ENCODE results near the gene FGF18.

Gene FGF18

GRCh38 chr5:171470420-171470819 is 51.0 kb downstream of the FGF18 start:
- DNase-seq (ENCODE audit: low spot score): no peak

GRCh38 chr5:171474230-171474813 is 54.9 kb downstream of the FGF18 start:
- no peak for DNase-seq (ENCODE audit: low spot score)

GRCh38 chr5:171475596-171475995 is 56.1 kb downstream of the FGF18 start:
- DNase-seq (ENCODE audit: low spot score): no peak

- no peak for DNase-seq (ENCODE audit: low spot score)
Observed at GRCh38 chr5:171476701-171477100, 57.3 kb downstream of the FGF18 start.

DNA sequence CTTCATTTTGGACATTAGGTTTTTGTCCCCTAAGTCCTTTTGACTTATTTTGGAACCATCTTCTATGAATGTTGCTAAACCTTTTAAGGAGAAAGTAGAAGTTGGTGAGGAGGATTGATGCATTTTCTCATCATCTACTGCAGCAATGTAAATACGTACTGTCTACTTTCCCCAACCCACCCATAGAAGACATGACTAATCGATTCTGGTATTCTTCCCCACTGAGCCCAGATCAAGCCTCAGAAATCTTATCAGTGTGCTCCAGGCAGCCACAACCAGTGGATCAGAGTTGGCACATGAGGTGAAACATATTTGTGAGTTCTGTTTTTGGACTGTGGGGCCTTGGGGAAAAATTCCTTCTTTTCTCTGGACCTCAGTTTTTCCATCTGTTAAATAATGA is 57.7 kb downstream of the FGF18 start:
- DNase-seq (ENCODE audit: low spot score): no peak

- no peak for DNase-seq (ENCODE audit: low spot score)
Observed at GRCh38 chr5:171477666-171478065, 58.2 kb downstream of the FGF18 start.

GRCh38 chr5:171478946-171479775 is 59.7 kb downstream of the FGF18 start:
- DNase-seq (ENCODE audit: low spot score): no peak

GRCh38 chr5:171479776-171480125 is 60.3 kb downstream of the FGF18 start:
- DNase-seq (ENCODE audit: low spot score): no peak

DNA sequence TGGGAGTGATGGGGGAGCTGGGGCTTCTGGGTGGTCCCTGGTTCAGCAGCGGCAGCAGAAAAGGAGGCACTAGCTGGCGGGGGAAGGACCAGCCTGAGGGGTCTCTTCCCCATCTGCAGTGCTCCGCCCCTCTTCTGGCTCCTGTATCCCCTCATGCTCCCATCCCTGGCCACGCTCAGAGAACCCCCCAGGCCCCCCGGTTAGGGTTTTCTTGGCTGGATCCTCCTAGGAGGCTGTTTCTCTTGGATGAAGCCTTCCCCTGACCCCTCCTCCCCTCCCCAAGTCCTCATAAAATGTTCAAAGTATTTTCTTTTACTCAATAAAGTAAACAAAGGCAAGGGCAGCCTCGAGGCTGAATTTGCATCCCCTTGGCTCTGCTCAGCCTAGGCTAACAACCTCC is 60.8 kb downstream of the FGF18 start:
- no peak for DNase-seq (ENCODE audit: low spot score)

DNA sequence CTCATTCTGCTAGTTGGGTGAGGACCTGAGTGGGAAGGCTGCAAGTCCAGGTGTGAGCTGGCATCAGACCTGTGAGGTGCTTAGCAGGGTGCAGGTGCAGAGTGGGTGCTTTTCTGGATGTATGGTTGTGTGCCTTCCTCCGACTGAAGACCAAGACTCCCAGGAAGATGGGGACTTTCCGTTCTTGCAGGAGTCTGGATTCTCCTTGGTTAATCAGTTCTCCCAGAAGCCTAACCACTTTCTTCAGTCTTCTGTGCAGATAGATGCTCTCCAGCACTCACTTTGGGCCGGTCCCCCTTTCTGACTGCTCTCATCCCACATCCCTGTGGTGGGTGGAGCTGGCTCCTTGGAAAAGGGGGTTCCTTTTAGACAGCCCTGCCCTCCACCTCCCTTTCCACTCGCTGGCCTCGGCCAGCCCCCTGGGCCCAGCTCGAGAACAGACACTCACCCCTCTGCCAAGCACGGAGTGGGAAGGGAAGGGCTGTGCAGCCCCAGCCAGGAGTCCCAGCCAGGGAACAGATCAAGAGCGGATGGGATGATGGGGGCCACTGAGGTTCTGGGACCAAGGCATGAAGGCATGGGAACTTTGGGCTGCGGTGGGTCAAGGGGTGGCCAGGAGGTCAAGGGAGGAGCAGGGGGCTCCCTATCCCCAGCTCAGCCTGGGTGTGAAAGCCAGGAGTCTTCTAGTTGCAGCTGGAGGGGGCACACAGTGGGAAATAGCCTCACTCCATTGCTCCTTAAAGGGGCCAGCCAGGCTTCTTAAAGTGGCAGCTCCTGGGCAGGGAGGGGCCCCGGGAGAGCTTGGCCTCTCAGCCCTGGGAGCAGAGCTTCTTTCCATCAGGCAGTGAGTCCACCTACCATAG is 62.4 kb downstream of the FGF18 start:
- DNase-seq (ENCODE audit: low spot score): no peak

DNA sequence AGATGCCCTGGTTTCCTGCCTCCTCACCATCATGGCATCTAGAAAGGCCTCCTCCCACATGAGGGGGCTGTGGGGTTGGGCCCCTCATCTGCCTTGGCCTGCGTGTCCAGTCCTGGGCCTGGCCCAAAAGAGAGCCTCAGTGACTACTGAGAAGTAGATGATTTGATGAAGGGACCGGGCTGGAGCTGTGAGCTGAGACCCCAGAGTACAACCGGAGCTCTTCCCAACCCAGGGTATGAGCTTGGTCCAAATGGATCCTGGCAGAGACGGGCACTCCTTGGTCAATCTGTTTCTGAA is 62.9 kb downstream of the FGF18 start:
- no peak for DNase-seq (ENCODE audit: low spot score)

DNA sequence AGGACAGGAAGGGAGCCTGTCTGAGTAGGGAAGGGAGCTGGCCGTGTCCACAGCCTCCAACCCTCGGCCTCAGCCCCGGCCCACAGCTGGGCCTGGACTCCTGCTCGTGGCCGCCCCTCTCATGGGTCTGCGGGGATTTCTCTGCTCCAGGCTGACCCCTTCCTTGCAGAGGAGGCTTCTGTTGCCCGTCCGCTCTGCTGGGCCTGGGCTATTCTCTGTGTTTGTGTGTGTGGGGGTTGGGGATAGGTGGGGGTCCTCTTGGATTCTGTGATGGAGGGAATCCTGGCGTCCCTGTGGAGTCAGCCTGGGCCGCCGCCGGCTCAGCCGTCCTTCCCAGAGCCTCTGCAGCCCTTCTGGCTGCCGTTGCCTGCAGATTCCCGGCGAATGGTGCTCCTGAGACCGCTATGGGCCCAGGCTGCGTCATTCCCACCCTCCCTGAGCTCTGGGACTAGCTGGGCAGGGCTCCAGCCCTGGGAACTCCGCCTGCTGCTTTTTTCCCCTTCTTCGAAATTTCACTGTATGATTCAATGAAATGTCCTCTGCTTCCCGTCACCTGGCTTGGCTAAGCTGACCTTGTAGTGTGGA is 64.2 kb downstream of the FGF18 start:
- DNase-seq (ENCODE audit: low spot score): no peak

GRCh38 chr5:171484460-171484899 is 65.0 kb downstream of the FGF18 start:
- DNase-seq (ENCODE audit: low spot score): no peak

DNA sequence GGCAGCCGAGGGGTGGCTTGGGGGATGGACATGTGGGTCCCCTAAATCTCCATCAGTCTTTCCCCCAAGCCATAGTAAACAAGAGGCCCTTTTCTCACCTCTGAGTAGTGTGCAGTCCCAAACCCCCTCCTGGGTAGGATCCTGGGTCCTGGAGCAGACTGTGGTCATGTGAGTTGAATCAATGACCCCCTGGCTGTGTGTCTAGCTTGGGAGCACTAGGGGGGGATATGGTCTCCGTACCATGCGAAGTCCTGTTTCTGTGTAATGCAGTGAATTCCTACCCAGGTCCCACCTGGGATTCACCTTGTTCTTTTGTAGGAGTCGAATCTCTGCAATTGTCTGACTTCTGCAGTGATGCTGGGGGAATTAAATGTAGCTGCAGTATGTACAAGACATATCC is 66.2 kb downstream of the FGF18 start:
- DNase-seq (ENCODE audit: low spot score): no peak

DNA sequence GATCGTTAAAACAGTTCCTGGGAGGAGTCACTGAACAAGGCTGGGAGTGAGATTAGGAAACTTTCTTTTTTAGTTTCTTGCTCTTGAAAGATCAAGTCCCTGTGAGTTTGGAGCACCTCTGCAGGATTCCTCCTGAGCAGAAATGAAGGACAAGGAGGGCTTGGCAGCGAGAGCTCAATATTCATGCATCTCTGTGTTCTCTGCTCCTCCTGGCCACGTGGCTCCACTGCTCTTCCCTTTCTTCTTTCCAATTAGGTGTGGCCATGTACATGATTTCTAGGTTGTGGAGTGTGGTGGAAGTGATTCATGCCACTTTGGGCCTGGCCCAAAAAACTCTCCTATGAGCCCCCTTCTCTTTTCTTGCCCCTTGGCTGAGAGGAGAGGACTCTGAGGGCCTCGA is 67.2 kb downstream of the FGF18 start:
- no peak for DNase-seq (ENCODE audit: low spot score)

DNA sequence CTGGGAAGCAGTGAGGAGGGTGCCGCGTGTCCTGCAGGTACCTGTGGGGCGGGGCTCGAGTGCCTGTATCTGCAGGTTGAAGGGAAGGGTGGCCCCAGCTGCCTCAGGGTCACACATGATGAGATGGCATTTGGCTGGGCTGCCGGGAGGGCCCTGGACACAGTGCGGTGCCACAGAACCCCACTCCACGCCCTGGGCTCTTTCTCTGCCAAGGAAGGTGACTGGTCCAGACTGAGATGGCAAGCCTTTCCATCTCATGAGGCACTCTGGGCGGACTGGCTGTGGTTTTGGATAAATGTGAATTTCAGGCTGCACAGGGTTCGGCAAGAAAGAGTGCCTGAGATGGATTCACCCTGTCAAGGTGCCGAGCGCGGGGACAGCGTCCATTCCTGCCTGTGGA is 69.4 kb downstream of the FGF18 start:
- DNase-seq (ENCODE audit: low spot score): no peak

DNA sequence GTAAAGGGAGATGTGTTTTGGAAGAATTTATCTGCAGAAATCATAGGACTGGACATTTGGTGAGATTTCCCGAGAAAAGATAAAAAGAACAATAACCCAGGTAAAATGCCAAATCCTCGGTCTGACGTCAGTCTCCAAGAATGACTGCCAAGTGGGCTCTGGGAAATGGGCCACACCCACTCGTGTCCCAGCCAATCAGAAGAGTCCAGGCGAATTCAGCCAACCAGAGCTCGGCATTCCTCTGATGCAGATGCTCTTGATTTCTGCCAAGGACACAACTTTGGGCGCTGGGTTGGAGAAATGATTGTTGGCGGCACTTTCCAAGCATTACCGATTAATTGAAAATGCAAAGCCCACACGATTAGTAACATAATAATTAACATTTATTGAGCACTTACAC is 73.3 kb downstream of the FGF18 start:
- DNase-seq (ENCODE audit: low spot score): no peak

- DNase-seq (ENCODE audit: low spot score): peak; percentile 7
Observed at GRCh38 chr5:171493646-171494393, 74.4 kb downstream of the FGF18 start.

DNA sequence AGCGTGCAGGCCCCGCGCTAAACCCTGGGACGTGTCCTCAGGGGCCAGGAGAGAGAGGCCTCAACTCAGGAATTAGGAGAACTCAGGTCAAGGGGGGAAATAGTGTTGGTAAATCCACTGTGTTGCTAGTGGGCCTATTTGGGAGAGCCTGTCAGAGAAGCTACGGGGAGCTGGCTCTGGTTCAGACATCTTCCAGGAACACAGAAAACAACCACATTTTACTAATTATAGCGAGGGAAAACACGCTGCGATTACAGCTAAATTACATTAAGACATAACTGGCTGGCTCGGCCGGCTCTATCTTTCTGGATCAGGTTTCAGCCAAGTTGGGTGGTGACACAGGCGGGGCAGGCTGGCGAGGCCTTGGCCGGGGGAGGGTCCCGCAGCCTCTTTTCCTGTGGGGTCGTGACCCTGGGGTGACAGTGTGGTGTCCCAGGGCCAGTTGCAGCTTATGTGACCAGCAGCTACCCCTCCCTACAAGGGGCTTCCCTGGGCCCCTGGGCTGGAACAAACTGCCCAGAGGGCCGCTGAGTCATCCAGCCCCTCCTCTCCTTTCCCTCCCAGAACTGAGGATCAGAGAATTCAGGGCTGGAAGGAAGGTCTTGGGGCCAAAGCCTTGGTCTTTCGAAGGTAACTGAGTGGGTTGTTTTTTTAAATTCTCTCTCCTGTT is 75.1 kb downstream of the FGF18 start:
- peak; percentile 19 for DNase-seq (ENCODE audit: low spot score)

DNA sequence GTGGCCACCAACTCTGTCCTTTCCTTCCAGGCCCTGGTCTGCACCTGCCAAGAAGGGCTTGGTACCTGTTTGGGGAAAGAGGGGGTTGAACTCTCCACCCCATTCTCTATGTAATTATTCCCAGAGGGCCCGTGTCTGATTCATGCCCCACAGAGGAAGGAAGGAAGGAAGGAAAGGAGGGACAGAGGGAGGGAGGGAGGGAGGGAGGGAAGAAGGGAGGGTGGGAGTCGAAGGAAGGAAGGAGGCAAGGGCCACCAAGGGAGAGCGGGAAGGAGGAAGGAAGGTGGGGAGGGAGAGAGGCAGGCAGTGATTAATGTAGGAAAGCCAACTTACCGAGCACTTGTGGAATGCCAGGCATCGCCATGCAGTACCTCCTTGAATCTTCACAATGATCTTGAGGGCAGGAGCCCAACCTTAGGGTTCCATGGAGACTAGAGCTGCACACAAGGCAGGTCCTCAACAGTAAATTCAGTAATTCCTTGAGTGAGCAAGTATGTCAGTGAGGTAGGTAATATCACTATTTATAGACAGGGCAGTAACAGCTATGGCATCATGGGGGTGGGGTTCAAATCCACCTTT is 75.8 kb downstream of the FGF18 start:
- no peak for DNase-seq (ENCODE audit: low spot score)

- DNase-seq (ENCODE audit: low spot score): no peak
Observed at GRCh38 chr5:171496456-171496855, 77.0 kb downstream of the FGF18 start.
